Lung (tissue), 12 donors: Measurements from ENCODE around the gene ZHX3. TPM values are rescaled to one million over a fixed set of nuclear protein-coding genes. Genes with fewer than 3 reads are reported as not detected.

Experiments
- ATAC-seq: fragments of 200-7000 bp; cut with Tn5 transposase; one replicate; pipeline ENCODE4 v1.9.1; 2020; ENCODE audit warnings: moderate number of reproducible peaks; ENCODE audit not compliant: insufficient read depth, low FRiP score
- DNase-seq, 3 donors: peaks; one replicate each; pipeline ENCODE4 v3.0.0-alpha.2; 2013 to 2017
- H3K27ac ChIP-seq, 2 donors: one replicate each; pipeline ENCODE4 v1.5.1; 2013; ENCODE audit warnings: mild to moderate bottlenecking in 2 of 2, moderate library complexity in 2 of 2, control low read depth in 1 of 2, inconsistent platforms in 1 of 2, low read depth in 1 of 2, low read length in 1 of 2
- H3K27me3 ChIP-seq, 3 donors: one replicate each; pipeline ENCODE4 v1.5.1; 2013; ENCODE audit warnings: low read length in 2 of 3; ENCODE audit not compliant: control insufficient read depth in 3 of 3, insufficient read depth in 3 of 3
- H3K36me3 ChIP-seq, 4 donors: one replicate each; pipeline ENCODE4 v1.5.1; 2013; ENCODE audit warnings: low read length in 4 of 4, mild to moderate bottlenecking in 1 of 4, moderate library complexity in 1 of 4; ENCODE audit not compliant: control insufficient read depth in 4 of 4, insufficient read depth in 4 of 4
- H3K4me1 ChIP-seq, 5 donors: one replicate each; pipeline ENCODE4 v1.5.1; 2013; ENCODE audit warnings: low read length in 5 of 5, mild to moderate bottlenecking in 2 of 5, moderate library complexity in 1 of 5; ENCODE audit not compliant: control insufficient read depth in 5 of 5, insufficient read depth in 5 of 5
- H3K4me3 ChIP-seq: one replicate; pipeline ENCODE4 v1.5.1; 2013; ENCODE audit warnings: mild to moderate bottlenecking, control low read depth, moderate library complexity
- H3K9ac ChIP-seq, 2 donors: one replicate each; pipeline ENCODE4 v1.5.1; 2013; ENCODE audit warnings: low read length in 2 of 2, control low read depth in 1 of 2; ENCODE audit not compliant: insufficient read depth in 1 of 2
- H3K9me3 ChIP-seq, 4 donors: one replicate each; pipeline ENCODE4 v1.5.1; 2013; ENCODE audit warnings: low read length in 3 of 4, mild to moderate bottlenecking in 1 of 4, moderate library complexity in 1 of 4; ENCODE audit not compliant: control insufficient read depth in 4 of 4, insufficient read depth in 3 of 4
- CTCF ChIP-seq: IDR thresholded peaks from 2 replicates; pipeline ENCODE4 v1.5.1; 2012; ENCODE audit warnings: mild to moderate bottlenecking; ENCODE audit errors: control extremely low read depth, extremely low read depth
- WGBS, 2 donors: extraction: QIAGEN DNeasy Blood & Tissue Kit; methylation state at CpG; one replicate each; pipeline ENCODE4 v1.1.7; 2013; 5-methylcytosine and 5-hydroxymethylcytosine counted together
- polyA plus RNA-seq, 2 donors: library from polyadenylated mRNA; stranded (reverse); fragments of 200-250 nt; gene quantifications; one replicate each; pipeline ENCODE4 v1.2.1, GENCODE V29; 2013
- total RNA-seq, 2 donors: library from RNA; depleted of rRNA in 1 of 2; stranded (reverse); fragments of >200 nt in 1 of 2; gene quantifications; one replicate each; pipeline ENCODE4 v1.2.1, GENCODE V29; 2014 to 2021
- donor health status: control.
- donor health status: control.
- donor health status: Bipolar disorder and iron deficiency.
- donor health status: healthy.
- donor health status: DM: yes; HTN: yes; CAD: no.

The ZHX3 gene
- total and polyA plus RNA-seq, 4 donors = 8.3 to 48.2 (median 18.0) TPM

- no peak for ATAC-seq
- TF ChIP-seq CTCF = no peak
These were observed 43.6 kb upstream of the ZHX3 start for GRCh38 chr20:41360831-41361756.

GRCh38 chr20:41359541-41360011 is 42.0 kb upstream of the ZHX3 start:
- H3K9ac ChIP-seq = no peak overlapping the region
- peaks cover 0 to 3% (median 0%) of the 10 kb centered on the region in 5 donors for H3K4me1 ChIP-seq
- ATAC-seq (no peak), DNase-seq (no peak)
- no peak overlapping the region for H3K27ac ChIP-seq
- H3K9me3 ChIP-seq = no peaks in the 10 kb centered on the region
- H3K4me3 ChIP-seq = no peak overlapping the region
- WGBS, 2 donors = 89 to 92% methylated on average over 8 to 9 of the region's 9 CpGs
- peaks cover 0 to 7% (median 0%) of the 10 kb centered on the region in 3 donors for H3K27me3 ChIP-seq
- H3K36me3 ChIP-seq = peaks cover 0 to 16% (median 0%) of the 10 kb centered on the region in 4 donors
- no peak for TF ChIP-seq CTCF

More at GRCh38 chr20:41360831-41361756, 43.6 kb upstream of the ZHX3 start:
- H3K27me3 ChIP-seq = peaks cover 0 to 17% (median 5%) of the 10 kb centered on the region in 3 donors
- H3K9ac ChIP-seq = no peak overlapping the region
- no peak overlapping the region for H3K27ac ChIP-seq
- H3K36me3 ChIP-seq = peaks cover 0 to 16% (median 0%) of the 10 kb centered on the region in 4 donors
- no peak overlapping the region for H3K4me3 ChIP-seq
- no peak for DNase-seq
- H3K9me3 ChIP-seq = no peaks in the 10 kb centered on the region
- 93% methylated on average over 22 of the region's 22 CpGs for WGBS, 2 donors
- peaks cover 0 to 9% (median 0%) of the 10 kb centered on the region in 5 donors for H3K4me1 ChIP-seq

- ATAC-seq (no peak), DNase-seq (no peak)
- TF ChIP-seq CTCF = no peak
- Histone ChIP-seq H3K9me3 (no peaks in the 10 kb centered on the region), H3K4me1 (peaks cover 0 to 3% (median 0%) of the 10 kb centered on the region in 5 donors), H3K4me3 (no peak overlapping the region), H3K9ac (no peak overlapping the region), H3K27me3 (no peaks in the 10 kb centered on the region), H3K36me3 (peaks cover 0 to 16% (median 0%) of the 10 kb centered on the region in 4 donors), H3K27ac (no peak overlapping the region)
- 91 to 94% methylated on average over 7 of the region's 7 CpGs for WGBS, 2 donors
These were observed 41.2 kb upstream of the ZHX3 start for GRCh38 chr20:41358717-41359116.
